Activated T-cell treated with anti-CD3 and anti-CD28 coated beads, Interleukin-2, amount 50 U/mL, for 1 hour (primary cell): ENCODE measurements around the gene TUG1.

Experiments
- DNase-seq: peaks from one replicate; pipeline ENCODE4 v3.0.0-alpha.2; 2020

TUG1 gene

GRCh38 chr22:31005535-31005934, 36.5 kb downstream of the TUG1 start:
- DNase-seq = no peak

- DNase-seq = no peak
Observed at GRCh38 chr22:31019191-31019930, 50.3 kb downstream of the TUG1 start.

- DNase-seq = no peak
Observed at GRCh38 chr22:31020334-31020733, 51.3 kb downstream of the TUG1 start.

- no peak for DNase-seq
Observed at GRCh38 chr22:31022516-31022915, 53.5 kb downstream of the TUG1 start.
